HG02840 (cell line): ENCODE measurements around the gene TCF7L1.
"Not testable (repeated sequence)": the region's sequence is repeated elsewhere in the genome, so short reads cannot be mapped to it uniquely, and the experiment has no call there.

ENCODE experiments used
- ATAC-seq: cut with Tn5 transposase; IDR thresholded peaks from one replicate; pipeline ENCODE4 v1.9.1; 2021; ENCODE audit warnings: mild to moderate bottlenecking, moderate library complexity, moderate number of reproducible peaks; ENCODE audit not compliant: unreplicated experiment, low FRiP score

TCF7L1 gene

GRCh38 chr2:85131116-85131515 lies 2.1 kb upstream of the TCF7L1 start:
- ATAC-seq, result no peak

GRCh38 chr2:85132397-85132796 lies 795 bp upstream of the TCF7L1 start:
- ATAC-seq, result no peak

- no peak for ATAC-seq
Measured at GRCh38 chr2:85133751-85134254, 611 bp downstream of the TCF7L1 start.

- no peak for ATAC-seq
Measured at GRCh38 chr2:85134255-85134895, 1.2 kb downstream of the TCF7L1 start.

GRCh38 chr2:85134896-85135659 lies 1.9 kb downstream of the TCF7L1 start:
- no peak for ATAC-seq

- no peak for ATAC-seq
Measured at GRCh38 chr2:85135660-85135914, 2.4 kb downstream of the TCF7L1 start.

- ATAC-seq, result no peak
Measured at GRCh38 chr2:85137156-85137555, 4.0 kb downstream of the TCF7L1 start.

GRCh38 chr2:85143463-85144082 lies 10.4 kb downstream of the TCF7L1 start:
- no peak for ATAC-seq

GRCh38 chr2:85145116-85145820 lies 12.1 kb downstream of the TCF7L1 start:
- no peak for ATAC-seq

GRCh38 chr2:85148190-85148589 lies 15.0 kb downstream of the TCF7L1 start:
- ATAC-seq, result no peak

GRCh38 chr2:85151026-85151425 lies 17.8 kb downstream of the TCF7L1 start:
- ATAC-seq, result no peak

GRCh38 chr2:85152895-85153294 lies 19.7 kb downstream of the TCF7L1 start:
- ATAC-seq, result no peak

- no peak for ATAC-seq
Measured at GRCh38 chr2:85154048-85154753, 21.0 kb downstream of the TCF7L1 start.

- not testable (repeated sequence) for ATAC-seq
Measured at GRCh38 chr2:85155082-85155481, 21.9 kb downstream of the TCF7L1 start.

GRCh38 chr2:85156153-85156552 lies 23.0 kb downstream of the TCF7L1 start:
- ATAC-seq, result no peak

GRCh38 chr2:85156619-85157018 lies 23.4 kb downstream of the TCF7L1 start:
- ATAC-seq, result no peak

GRCh38 chr2:85157345-85157744 lies 24.2 kb downstream of the TCF7L1 start:
- ATAC-seq, result no peak

- ATAC-seq, result no peak
Measured at GRCh38 chr2:85158559-85159273, 25.5 kb downstream of the TCF7L1 start.

GRCh38 chr2:85159589-85159988 lies 26.4 kb downstream of the TCF7L1 start:
- no peak for ATAC-seq
